Adrenal gland (tissue), 5 donors: ENCODE data around the gene RGS17.

ENCODE experiments used
- POLR2A ChIP-seq, 2 donors: fragments of 450-650 bp; IDR thresholded peaks; one replicate each; pipeline ENCODE4 v1.6.1; 2017; ENCODE audit warnings: antibody characterized with exemption in 2 of 2, mild to moderate bottlenecking in 2 of 2, moderate library complexity in 1 of 2
- TF ChIP-seq, protein P1 (sequence below), 6 experiments: fragments of 450-650 bp in 4 of 6; fragments of 200-600 bp in 2 of 6; sonication (generic) in 1 of 6; IDR thresholded peaks; 1 replicate in 5 of 6; 2 replicates in 1 of 6; pipeline versions ENCODE4 v1.5.1 to v1.8.0; 2016 to 2021; ENCODE audit warnings: antibody characterized with exemption in 6 of 6, mild to moderate bottlenecking in 2 of 6, moderate library complexity in 1 of 6
- donor health status: DM: no; HTN: no; CAD: no.

DNA sequence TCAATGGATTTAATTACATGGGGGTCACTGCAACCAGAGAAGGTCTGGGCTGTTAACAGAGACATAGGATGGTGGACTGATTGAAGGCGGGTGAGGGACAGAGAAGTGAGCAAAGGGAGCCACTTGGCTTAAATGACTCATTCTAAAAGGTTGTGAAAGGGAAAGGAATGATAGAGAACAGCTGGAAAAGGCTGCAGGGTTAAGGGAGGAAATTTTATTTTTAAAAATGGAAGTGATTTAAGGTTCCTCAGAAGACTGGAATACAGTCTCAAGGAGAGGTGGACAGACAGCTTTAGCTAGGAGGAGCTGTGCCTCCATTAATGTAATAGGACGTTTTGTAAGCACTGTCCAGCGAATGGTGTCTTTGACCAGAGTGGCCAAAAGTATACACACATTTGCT lies 46.7 kb downstream of the RGS17 start:
- TF ChIP-seq, protein P1, sequence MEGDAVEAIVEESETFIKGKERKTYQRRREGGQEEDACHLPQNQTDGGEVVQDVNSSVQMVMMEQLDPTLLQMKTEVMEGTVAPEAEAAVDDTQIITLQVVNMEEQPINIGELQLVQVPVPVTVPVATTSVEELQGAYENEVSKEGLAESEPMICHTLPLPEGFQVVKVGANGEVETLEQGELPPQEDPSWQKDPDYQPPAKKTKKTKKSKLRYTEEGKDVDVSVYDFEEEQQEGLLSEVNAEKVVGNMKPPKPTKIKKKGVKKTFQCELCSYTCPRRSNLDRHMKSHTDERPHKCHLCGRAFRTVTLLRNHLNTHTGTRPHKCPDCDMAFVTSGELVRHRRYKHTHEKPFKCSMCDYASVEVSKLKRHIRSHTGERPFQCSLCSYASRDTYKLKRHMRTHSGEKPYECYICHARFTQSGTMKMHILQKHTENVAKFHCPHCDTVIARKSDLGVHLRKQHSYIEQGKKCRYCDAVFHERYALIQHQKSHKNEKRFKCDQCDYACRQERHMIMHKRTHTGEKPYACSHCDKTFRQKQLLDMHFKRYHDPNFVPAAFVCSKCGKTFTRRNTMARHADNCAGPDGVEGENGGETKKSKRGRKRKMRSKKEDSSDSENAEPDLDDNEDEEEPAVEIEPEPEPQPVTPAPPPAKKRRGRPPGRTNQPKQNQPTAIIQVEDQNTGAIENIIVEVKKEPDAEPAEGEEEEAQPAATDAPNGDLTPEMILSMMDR (IDR thresholded peaks at IDR 0.05), result no peak
- TF ChIP-seq POLR2A (IDR thresholded peaks at IDR 0.05), result no peak
